Measurements from ENCODE around the gene PAPPA.

The PAPPA gene

GRCh38 chr9:116405321-116405720 lies 251.7 kb downstream of the PAPPA start:
- Histone ChIP-seq H3K4me3 (no peak overlapping the region), H3K9me3 (no peaks in the 10 kb centered on the region), H3K4me1 (no peaks in the 10 kb centered on the region), H3K27me3 (ENCODE audit: low read depth) (no peaks in the 10 kb centered on the region), H3K36me3 (replicated peaks) (no peaks in the 10 kb centered on the region)
- no peak for DNase-seq (ENCODE audit: low spot score in 2 of 2)
- in situ Hi-C loops (cut with MboI; ENCODE audit: low sequenced_read_pairs): no loop called here

GRCh38 chr9:116406469-116406868 lies 252.9 kb downstream of the PAPPA start:
- DNase-seq (ENCODE audit: low spot score in 2 of 2): no peak
- H3K27me3 ChIP-seq (ENCODE audit: low read depth): no peaks in the 10 kb centered on the region
- no peaks in the 10 kb centered on the region for H3K4me1 ChIP-seq
- no peaks in the 10 kb centered on the region for H3K36me3 ChIP-seq (replicated peaks)
- in situ Hi-C loops (cut with MboI; ENCODE audit: low sequenced_read_pairs): no loop called here
- no peak overlapping the region for H3K4me3 ChIP-seq
- H3K9me3 ChIP-seq: no peaks in the 10 kb centered on the region

- Histone ChIP-seq H3K9me3 (no peaks in the 10 kb centered on the region), H3K4me3 (no peak overlapping the region), H3K27me3 (ENCODE audit: low read depth) (no peaks in the 10 kb centered on the region), H3K4me1 (no peaks in the 10 kb centered on the region), H3K36me3 (replicated peaks) (no peaks in the 10 kb centered on the region)
- no peak for DNase-seq (ENCODE audit: low spot score in 2 of 2)
- in situ Hi-C loops (cut with MboI; ENCODE audit: low sequenced_read_pairs): no loop called here
Measured at GRCh38 chr9:116409129-116409528, 255.5 kb downstream of the PAPPA start.

- Histone ChIP-seq H3K9me3 (no peaks in the 10 kb centered on the region), H3K4me1 (no peaks in the 10 kb centered on the region), H3K36me3 (replicated peaks) (no peaks in the 10 kb centered on the region), H3K4me3 (no peak overlapping the region), H3K27me3 (ENCODE audit: low read depth) (no peaks in the 10 kb centered on the region)
- no peak for DNase-seq (ENCODE audit: low spot score in 2 of 2)
- in situ Hi-C loops (cut with MboI; ENCODE audit: low sequenced_read_pairs): no loop called here
Measured at GRCh38 chr9:116409638-116410037, 256.0 kb downstream of the PAPPA start.

- Histone ChIP-seq H3K9me3 (no peaks in the 10 kb centered on the region), H3K4me1 (no peaks in the 10 kb centered on the region), H3K36me3 (replicated peaks) (no peaks in the 10 kb centered on the region), H3K27me3 (ENCODE audit: low read depth) (no peaks in the 10 kb centered on the region), H3K4me3 (no peak overlapping the region)
- in situ Hi-C loops (cut with MboI; ENCODE audit: low sequenced_read_pairs): no loop called here
- no peak for DNase-seq (ENCODE audit: low spot score in 2 of 2)
Measured at GRCh38 chr9:116411506-116411905, 257.9 kb downstream of the PAPPA start.

- in situ Hi-C loops (cut with MboI; ENCODE audit: low sequenced_read_pairs): no loop called here
- H3K27me3 ChIP-seq (ENCODE audit: low read depth): no peaks in the 10 kb centered on the region
- no peaks in the 10 kb centered on the region for H3K9me3 ChIP-seq
- no peak for DNase-seq (ENCODE audit: low spot score in 2 of 2)
- no peaks in the 10 kb centered on the region for H3K4me1 ChIP-seq
- H3K36me3 ChIP-seq (replicated peaks): no peaks in the 10 kb centered on the region
- H3K4me3 ChIP-seq: no peak overlapping the region
Measured at GRCh38 chr9:116414374-116414773, 260.8 kb downstream of the PAPPA start.

GRCh38 chr9:116416421-116416820 lies 262.8 kb downstream of the PAPPA start:
- no peaks in the 10 kb centered on the region for H3K27me3 ChIP-seq (ENCODE audit: low read depth)
- no peak overlapping the region for H3K4me3 ChIP-seq
- no peaks in the 10 kb centered on the region for H3K9me3 ChIP-seq
- H3K4me1 ChIP-seq: no peaks in the 10 kb centered on the region
- in situ Hi-C loops (cut with MboI; ENCODE audit: low sequenced_read_pairs): no loop called here
- DNase-seq (ENCODE audit: low spot score in 2 of 2): no peak
- no peaks in the 10 kb centered on the region for H3K36me3 ChIP-seq (replicated peaks)

GRCh38 chr9:116417464-116417863 lies 263.9 kb downstream of the PAPPA start:
- in situ Hi-C loops (cut with MboI; ENCODE audit: low sequenced_read_pairs): no loop called here
- Histone ChIP-seq H3K27me3 (ENCODE audit: low read depth) (no peaks in the 10 kb centered on the region), H3K9me3 (no peaks in the 10 kb centered on the region), H3K4me3 (no peak overlapping the region), H3K36me3 (replicated peaks) (no peaks in the 10 kb centered on the region), H3K4me1 (no peaks in the 10 kb centered on the region)
- no peak for DNase-seq (ENCODE audit: low spot score in 2 of 2)

- H3K27me3 ChIP-seq (ENCODE audit: low read depth): no peaks in the 10 kb centered on the region
- no peaks in the 10 kb centered on the region for H3K9me3 ChIP-seq
- no peak for DNase-seq (ENCODE audit: low spot score in 2 of 2)
- H3K36me3 ChIP-seq (replicated peaks): no peaks in the 10 kb centered on the region
- H3K4me1 ChIP-seq: no peaks in the 10 kb centered on the region
- no peak overlapping the region for H3K4me3 ChIP-seq
- in situ Hi-C loops (cut with MboI; ENCODE audit: low sequenced_read_pairs): no loop called here
Measured at GRCh38 chr9:116419181-116419580, 265.6 kb downstream of the PAPPA start.

GRCh38 chr9:116420993-116421538 lies 267.5 kb downstream of the PAPPA start:
- Histone ChIP-seq H3K27me3 (ENCODE audit: low read depth) (no peaks in the 10 kb centered on the region), H3K9me3 (no peaks in the 10 kb centered on the region), H3K36me3 (replicated peaks) (no peaks in the 10 kb centered on the region), H3K4me1 (no peaks in the 10 kb centered on the region), H3K4me3 (no peak overlapping the region)
- in situ Hi-C loops (cut with MboI; ENCODE audit: low sequenced_read_pairs): no loop called here
- DNase-seq (ENCODE audit: low spot score in 2 of 2): no peak

- Histone ChIP-seq H3K4me1 (no peaks in the 10 kb centered on the region), H3K27me3 (ENCODE audit: low read depth) (no peaks in the 10 kb centered on the region)
- in situ Hi-C loops (cut with MboI; ENCODE audit: low sequenced_read_pairs): no loop called here
Measured at GRCh38 chr9:116422119-116422979, 268.8 kb downstream of the PAPPA start.

GRCh38 chr9:116423149-116423548 lies 269.6 kb downstream of the PAPPA start:
- DNase-seq (ENCODE audit: low spot score in 2 of 2): no peak
- H3K4me1 ChIP-seq: no peaks in the 10 kb centered on the region
- no peaks in the 10 kb centered on the region for H3K9me3 ChIP-seq
- H3K4me3 ChIP-seq: no peak overlapping the region
- no peaks in the 10 kb centered on the region for H3K27me3 ChIP-seq (ENCODE audit: low read depth)
- no peaks in the 10 kb centered on the region for H3K36me3 ChIP-seq (replicated peaks)
- in situ Hi-C loops (cut with MboI; ENCODE audit: low sequenced_read_pairs): no loop called here

More at GRCh38 chr9:116422119-116422979, 268.8 kb downstream of the PAPPA start:
- DNase-seq (ENCODE audit: low spot score in 2 of 2): no peak
- H3K4me3 ChIP-seq: no peak overlapping the region
- H3K9me3 ChIP-seq: no peaks in the 10 kb centered on the region
- H3K36me3 ChIP-seq (replicated peaks): no peaks in the 10 kb centered on the region

- H3K9me3 ChIP-seq: no peaks in the 10 kb centered on the region
- no peak overlapping the region for H3K4me3 ChIP-seq
- H3K27me3 ChIP-seq (ENCODE audit: low read depth): no peaks in the 10 kb centered on the region
- in situ Hi-C loops (cut with MboI; ENCODE audit: low sequenced_read_pairs): no loop called here
- no peak for DNase-seq (ENCODE audit: low spot score in 2 of 2)
- no peaks in the 10 kb centered on the region for H3K4me1 ChIP-seq
- H3K36me3 ChIP-seq (replicated peaks): no peaks in the 10 kb centered on the region
Measured at GRCh38 chr9:116425244-116425643, 271.7 kb downstream of the PAPPA start.

GRCh38 chr9:116430849-116431248 lies 277.3 kb downstream of the PAPPA start:
- DNase-seq (ENCODE audit: low spot score in 2 of 2): no peak
- Histone ChIP-seq H3K27me3 (ENCODE audit: low read depth) (no peaks in the 10 kb centered on the region), H3K36me3 (replicated peaks) (no peaks in the 10 kb centered on the region), H3K4me1 (no peaks in the 10 kb centered on the region; the same call in 1 of the 2 replicates), H3K9me3 (no peaks in the 10 kb centered on the region), H3K4me3 (no peak overlapping the region)
- in situ Hi-C loops (cut with MboI; ENCODE audit: low sequenced_read_pairs): no loop called here

Measured in HAP-1 (cell line).